HepG2 (cell line): Measurements from ENCODE around the gene MAML1. TPM values are rescaled to one million over a fixed set of nuclear protein-coding genes. Genes with fewer than 3 reads are reported as not detected.
A peak's percentile ranks its signal among the peaks of the same experiment; 100 is the strongest.

Source experiments
- ATAC-seq: fragments of 200-7000 bp; cut with Tn5 transposase; 3 replicates; pipeline ENCODE4 v1.9.1; 2020; ENCODE audit warnings: mild to moderate bottlenecking, moderate library complexity
- BruUV-seq: library from RNA; stranded (reverse); fragments of 400-500 nt; replicated peaks from 2 replicates; lab custom pipeline; 2021; lab: Mats Ljungman, UMichigan
- CTCF ChIA-PET: fragments of 300-600 bp; formaldehyde crosslinking; extraction: SDS; loops from one replicate; lab custom pipeline; 2021; ENCODE audit warnings: low total read pairs, inconsistent platforms, low intra/inter-chr PET ratio; lab: Yijun Ruan, JAX
- POLR2A ChIA-PET: fragments of 350-600 bp; sonication (Branson Sonifier 250); formaldehyde crosslinking; loops from one replicate; lab custom pipeline; 2020; ENCODE audit warnings: antibody characterized with exemption, inconsistent platforms; lab: Yijun Ruan, JAX
- DNase-seq: peaks from one replicate; pipeline ENCODE4 v3.0.0-alpha.2; 2015; ENCODE audit warnings: low spot score
- FAIRE-seq: peaks from 3 replicates; lab custom pipeline; 2011; peaks lifted over from hg19 to GRCh38; lab: Jason Lieb, UNC
- H2AFZ ChIP-seq: one replicate; pipeline ENCODE4 v1.6.1; 2011; ENCODE audit warnings: low read length, inconsistent platforms
- H3K27ac ChIP-seq: fragments of 300-600 bp; 3 replicates; pipeline ENCODE4 v1.8.0; 2011; ENCODE audit warnings: mixed run types, mild to moderate bottlenecking, mixed read lengths, low read length, inconsistent platforms; ENCODE audit not compliant: insufficient read depth; ENCODE audit errors: extremely low read length
- H3K27me3 ChIP-seq, 2 experiments: fragments of 200-600 bp in 1 of 2; 2 replicates in 1 of 2; 3 replicates in 1 of 2; pipeline versions ENCODE4 v1.6.0 to v1.8.0; 2011; ENCODE audit warnings: low read length in 2 of 2, mild to moderate bottlenecking in 2 of 2, moderate library complexity in 2 of 2, inconsistent platforms in 1 of 2; ENCODE audit not compliant: insufficient read depth in 2 of 2, control insufficient read depth in 1 of 2
- H3K36me3 ChIP-seq, 2 experiments: fragments of 200-600 bp in 1 of 2; replicated peaks in 1 of 2; 2 replicates in 1 of 2; 3 replicates in 1 of 2; pipeline versions ENCODE4 v1.5.1 to v1.8.0; 2011; ENCODE audit warnings: low read length in 2 of 2, inconsistent platforms in 1 of 2; ENCODE audit not compliant: insufficient read depth in 2 of 2, control insufficient read depth in 1 of 2
- H3K4me1 ChIP-seq: 2 replicates; pipeline ENCODE4 v1.5.1; 2012; ENCODE audit warnings: low read length, inconsistent platforms; ENCODE audit not compliant: insufficient read depth
- H3K4me2 ChIP-seq: 2 replicates; pipeline ENCODE4 v1.6.0; 2011; ENCODE audit warnings: low read depth, low read length, inconsistent platforms
- H3K4me3 ChIP-seq, 3 experiments: fragments of 200-600 bp in 1 of 3; sonication (generic), shearing (Covaris generic) in 1 of 3; replicated peaks in 1 of 3; 2 replicates each; pipeline ENCODE4 v1.5.1; 2011 to 2016; ENCODE audit warnings: low read length in 3 of 3, inconsistent platforms in 2 of 3, low read depth in 2 of 3, mild to moderate bottlenecking in 2 of 3, control low read depth in 1 of 3, mixed read lengths in 1 of 3; ENCODE audit not compliant: insufficient read depth in 1 of 3
- H3K79me2 ChIP-seq: one replicate; pipeline ENCODE4 v1.6.1; 2011; ENCODE audit warnings: low read length, inconsistent platforms; ENCODE audit not compliant: insufficient read depth
- H3K9ac ChIP-seq: 2 replicates; pipeline ENCODE4 v1.6.0; 2011; ENCODE audit warnings: mild to moderate bottlenecking, low read depth, low read length, inconsistent platforms; ENCODE audit not compliant: insufficient read depth
- H3K9me3 ChIP-seq: 2 replicates; pipeline ENCODE4 v1.5.1; 2012; ENCODE audit warnings: mild to moderate bottlenecking, low read length
- H4K20me1 ChIP-seq: 2 replicates; pipeline ENCODE4 v1.6.0; 2011; ENCODE audit warnings: inconsistent platforms, mild to moderate bottlenecking, low read length, moderate library complexity; ENCODE audit not compliant: insufficient read depth
- MBD4 ChIP-seq: IDR thresholded peaks from 2 replicates; pipeline ENCODE4 v1.6.1; 2012; ENCODE audit warnings: low read length, inconsistent platforms, borderline replicate concordance
- NFE2L1 ChIP-seq: sonication (generic); formaldehyde crosslinking; IDR thresholded peaks from 2 replicates; pipeline ENCODE4 v1.4.0; 2020; ENCODE audit warnings: missing genetic modification reagents, mild to moderate bottlenecking, borderline replicate concordance
- NR1H2 ChIP-seq: sonication (generic); formaldehyde crosslinking; IDR thresholded peaks from 2 replicates; pipeline ENCODE4 v1.8.1; 2022; ENCODE audit warnings: low read depth, missing genetic modification reagents, borderline replicate concordance
- PAF1 ChIP-seq: IDR thresholded peaks from 2 replicates; pipeline ENCODE4 v1.6.1; 2016; ENCODE audit warnings: missing genetic modification reagents, missing compliant biosample characterization
- POLR2A ChIP-seq, 2 experiments: IDR thresholded peaks; 2 replicates each; pipeline ENCODE4 v1.6.1; 2011; ENCODE audit warnings: low read depth in 2 of 2, low read length in 2 of 2, mild to moderate bottlenecking in 1 of 2, moderate library complexity in 1 of 2; ENCODE audit not compliant: insufficient read depth in 1 of 2
- RBM22 ChIP-seq: fragments of 200-400 bp; formaldehyde crosslinking; optimal IDR thresholded peaks from 2 replicates; pipeline ENCODE3; 2017; ENCODE audit warnings: mild to moderate bottlenecking, low read length, moderate library complexity
- RXRA ChIP-seq: sonication (generic); formaldehyde crosslinking; IDR thresholded peaks from 2 replicates; pipeline ENCODE4 v1.5.1; 2020; ENCODE audit warnings: missing genetic modification reagents
- TARDBP ChIP-seq: sonication (generic); formaldehyde crosslinking; IDR thresholded peaks from 2 replicates; pipeline ENCODE4 v1.8.0; 2022; ENCODE audit warnings: mild to moderate bottlenecking, missing genetic modification reagents
- ZNF574 ChIP-seq: sonication (generic); formaldehyde crosslinking; IDR thresholded peaks from 2 replicates; pipeline ENCODE4 v1.4.0; 2020; ENCODE audit warnings: missing genetic modification reagents
- ZNF598 ChIP-seq: sonication (generic); formaldehyde crosslinking; IDR thresholded peaks from 2 replicates; pipeline ENCODE4 v1.5.1; 2020; ENCODE audit warnings: mild to moderate bottlenecking, missing genetic modification reagents, borderline replicate concordance
- ZSCAN12 ChIP-seq: sonication (generic); formaldehyde crosslinking; IDR thresholded peaks from 2 replicates; pipeline ENCODE4 v1.9.0; 2021; ENCODE audit warnings: mild to moderate bottlenecking, missing genetic modification reagents
- WGBS: methylation state at CpG from one replicate; pipeline ENCODE4 v1.1.6; 2017; ENCODE audit warnings: low lambda C conversion rate; 5-methylcytosine and 5-hydroxymethylcytosine counted together
- in situ Hi-C: cut with HindIII; loops from 2 replicates; pipeline ENCODE4 v1.10.0; 2017; ENCODE audit warnings: low pct_unique_long_range_greater_than_20kb; ENCODE audit not compliant: extremely low pct_ligation_motif_present
- intact Hi-C: fragments of 100-400 bp; cut with micrococcal nuclease; formaldehyde crosslinking; loops from one replicate; pipeline ENCODE4 v1.10.0; 2022; ENCODE audit not compliant: unreplicated experiment
- polyA plus RNA-seq, 8 experiments: library from polyadenylated mRNA; depleted of rRNA in 3 of 8; stranded (reverse) in 7 of 8; unstranded in 1 of 8; fragments of >200 nt; fragmentation: Illumina TruSeq in 4 of 8; extraction: Trizol in 4 of 8; gene quantifications; 2 replicates each; pipeline versions ENCODE4 v1.2.1 to v1.2.3, GENCODE V29; 2011 to 2016; ENCODE audit warnings: low read depth in 4 of 8, missing spikeins in 1 of 8, mixed read lengths in 1 of 8; ENCODE audit not compliant: insufficient read depth in 1 of 8
- total RNA-seq, 5 experiments: library from RNA; depleted of rRNA; stranded (reverse); fragments of >200 nt; fragmentation: Illumina TruSeq; extraction: Trizol; gene quantifications; 2 replicates each; pipeline ENCODE4 v1.2.3, GENCODE V29; 2016; ENCODE audit warnings: low read depth in 1 of 5
- TF ChIP-seq, protein P1 (sequence below): sonication (generic); formaldehyde crosslinking; IDR thresholded peaks from 2 replicates; pipeline ENCODE4 v1.8.0; 2023; ENCODE audit warnings: mild to moderate bottlenecking, missing genetic modification reagents
- TF ChIP-seq, protein P2 (sequence below): sonication (generic); formaldehyde crosslinking; IDR thresholded peaks from 2 replicates; pipeline ENCODE4 v1.8.1; 2023; ENCODE audit warnings: missing genetic modification reagents, inconsistent platforms, borderline replicate concordance
- TF ChIP-seq, protein P3 (sequence below): sonication (generic); formaldehyde crosslinking; IDR thresholded peaks from 2 replicates; pipeline ENCODE4 v1.5.1; 2020; ENCODE audit warnings: missing genetic modification reagents, mild to moderate bottlenecking, borderline replicate concordance

Gene MAML1
- total and polyA plus RNA-seq, 2 of the 13 experiments (the other 11 are each of a cell fraction or from before 2014, with no cell fraction given): 10.0 to 10.8 TPM

GRCh38 chr5:179731791-179732411 lies 721 bp upstream of the MAML1 start:
- WGBS: 2% methylated on average over 19 of the region's 24 CpGs
- no TSS peak for BruUV-seq
- peak overlapping the region; percentile 68 for H3K9ac ChIP-seq
- H3K36me3 ChIP-seq: peaks cover 8 to 26% of the 10 kb centered on the region in 2 experiments
- H3K4me1 ChIP-seq: peaks cover 51% of the 10 kb centered on the region
- DNase-seq (peak; percentile 59), FAIRE-seq (peak; percentile 18), ATAC-seq (peak; percentile 36)
- H4K20me1 ChIP-seq: peaks cover 15% of the 10 kb centered on the region
- POLR2A ChIA-PET: interaction anchor here (0.5 to 3.5 kb wide), 25 partner anchors 8 to 183 kb away, joined by 3 to 37 read pairs (median 4); partner anchors contain the start of genes CANX, CBY3 and HNRNPH1
- no peak overlapping the region for H2AFZ ChIP-seq
- in situ Hi-C loops: no loop called here
- peak overlapping the region; percentile 88 for H3K27ac ChIP-seq
- intact Hi-C loops: no loop called here
- peak overlapping the region; percentile 92 for H3K4me2 ChIP-seq
- peaks cover 39% of the 10 kb centered on the region for H3K79me2 ChIP-seq
- H3K9me3 ChIP-seq: no peaks in the 10 kb centered on the region
- H3K27me3 ChIP-seq: no peaks in the 10 kb centered on the region
- CTCF ChIA-PET: no interaction called here
- H3K4me3 ChIP-seq: peak overlapping the region; percentile 44 to 96 (median 81)
- TF ChIP-seq ZNF574 (0 out of 2 replicates have a peak, but pooled peaks have one; percentile 5), POLR2A (IDR thresholded peaks at IDR 0.05; ENCODE audit: insufficient read depth in 1 of 2, low read depth in 2 of 2, low read length in 2 of 2) (peak in 1 of 2 experiments; percentile 23; a peak in 1 of 4 replicates), MBD4 (peak; percentile 80; the same call in 1 of the 2 replicates), ZNF598 (peak; percentile 4; the same call in 1 of the 2 replicates), RXRA (CRISPR knock-in tag) (peak; percentile 30; the same call in 1 of the 2 replicates), RBM22 (peak; percentile 92), NR1H2 (CRISPR knock-in tag) (no peak), ZSCAN12 (0 out of 2 replicates have a peak, but pooled peaks have one; percentile 18), NFE2L1 (CRISPR knock-in tag) (no peak), TARDBP (peak; percentile 34; the same call in 1 of the 2 replicates), PAF1 (CRISPR knock-in tag) (0 out of 2 replicates have a peak, but pooled peaks have one; percentile 57)
- TF ChIP-seq, protein P1, sequence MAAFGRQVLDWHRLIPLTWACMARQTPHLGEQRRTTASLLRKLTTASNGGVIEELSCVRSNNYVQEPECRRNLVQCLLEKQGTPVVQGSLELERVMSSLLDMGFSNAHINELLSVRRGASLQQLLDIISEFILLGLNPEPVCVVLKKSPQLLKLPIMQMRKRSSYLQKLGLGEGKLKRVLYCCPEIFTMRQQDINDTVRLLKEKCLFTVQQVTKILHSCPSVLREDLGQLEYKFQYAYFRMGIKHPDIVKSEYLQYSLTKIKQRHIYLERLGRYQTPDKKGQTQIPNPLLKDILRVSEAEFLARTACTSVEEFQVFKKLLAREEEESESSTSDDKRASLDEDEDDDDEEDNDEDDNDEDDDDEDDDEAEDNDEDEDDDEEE: no peak
- TF ChIP-seq, protein P2, sequence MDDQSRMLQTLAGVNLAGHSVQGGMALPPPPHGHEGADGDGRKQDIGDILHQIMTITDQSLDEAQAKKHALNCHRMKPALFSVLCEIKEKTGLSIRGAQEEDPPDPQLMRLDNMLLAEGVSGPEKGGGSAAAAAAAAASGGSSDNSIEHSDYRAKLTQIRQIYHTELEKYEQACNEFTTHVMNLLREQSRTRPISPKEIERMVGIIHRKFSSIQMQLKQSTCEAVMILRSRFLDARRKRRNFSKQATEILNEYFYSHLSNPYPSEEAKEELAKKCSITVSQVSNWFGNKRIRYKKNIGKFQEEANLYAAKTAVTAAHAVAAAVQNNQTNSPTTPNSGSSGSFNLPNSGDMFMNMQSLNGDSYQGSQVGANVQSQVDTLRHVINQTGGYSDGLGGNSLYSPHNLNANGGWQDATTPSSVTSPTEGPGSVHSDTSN: no peak
- TF ChIP-seq, protein P3, sequence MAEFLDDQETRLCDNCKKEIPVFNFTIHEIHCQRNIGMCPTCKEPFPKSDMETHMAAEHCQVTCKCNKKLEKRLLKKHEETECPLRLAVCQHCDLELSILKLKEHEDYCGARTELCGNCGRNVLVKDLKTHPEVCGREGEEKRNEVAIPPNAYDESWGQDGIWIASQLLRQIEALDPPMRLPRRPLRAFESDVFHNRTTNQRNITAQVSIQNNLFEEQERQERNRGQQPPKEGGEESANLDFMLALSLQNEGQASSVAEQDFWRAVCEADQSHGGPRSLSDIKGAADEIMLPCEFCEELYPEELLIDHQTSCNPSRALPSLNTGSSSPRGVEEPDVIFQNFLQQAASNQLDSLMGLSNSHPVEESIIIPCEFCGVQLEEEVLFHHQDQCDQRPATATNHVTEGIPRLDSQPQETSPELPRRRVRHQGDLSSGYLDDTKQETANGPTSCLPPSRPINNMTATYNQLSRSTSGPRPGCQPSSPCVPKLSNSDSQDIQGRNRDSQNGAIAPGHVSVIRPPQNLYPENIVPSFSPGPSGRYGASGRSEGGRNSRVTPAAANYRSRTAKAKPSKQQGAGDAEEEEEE: no peak
